GM21576 (cell line): ENCODE results near the gene FBXW12.
"Not testable (repeated sequence)": the region's sequence is repeated elsewhere in the genome, so short reads cannot be mapped to it uniquely, and the experiment has no call there.

Experiments
- ATAC-seq: cut with Tn5 transposase; IDR thresholded peaks from one replicate; pipeline ENCODE4 v1.9.1; 2021; ENCODE audit warnings: mild to moderate bottlenecking, moderate library complexity; ENCODE audit not compliant: unreplicated experiment

The FBXW12 gene

GRCh38 chr3:48372377-48372770 is 355 bp downstream of the FBXW12 start:
- ATAC-seq = no peak

GRCh38 chr3:48372862-48373435 is 930 bp downstream of the FBXW12 start:
- ATAC-seq = no peak

GRCh38 chr3:48387634-48388033 is 15.6 kb downstream of the FBXW12 start:
- no peak for ATAC-seq

- no peak for ATAC-seq
Measured at GRCh38 chr3:48388966-48389365, 16.9 kb downstream of the FBXW12 start.

GRCh38 chr3:48394391-48394790 is 22.4 kb downstream of the FBXW12 start:
- no peak for ATAC-seq

GRCh38 chr3:48395714-48396113 is 23.7 kb downstream of the FBXW12 start:
- ATAC-seq = no peak

GRCh38 chr3:48397767-48398681 is 26.0 kb downstream of the FBXW12 start:
- ATAC-seq = no peak

- ATAC-seq = no peak
Measured at GRCh38 chr3:48398701-48399386, 26.8 kb downstream of the FBXW12 start.

- no peak for ATAC-seq
Measured at GRCh38 chr3:48399387-48400172, 27.6 kb downstream of the FBXW12 start.

- ATAC-seq = no peak
Measured at GRCh38 chr3:48400824-48401433, 28.9 kb downstream of the FBXW12 start.

- not testable (repeated sequence) for ATAC-seq
Measured at GRCh38 chr3:48401434-48401901, 29.4 kb downstream of the FBXW12 start.

GRCh38 chr3:48402281-48402732 is 30.3 kb downstream of the FBXW12 start:
- no peak for ATAC-seq

- no peak for ATAC-seq
Measured at GRCh38 chr3:48402907-48403306, 30.9 kb downstream of the FBXW12 start.

- no peak for ATAC-seq
Measured at GRCh38 chr3:48403533-48404439, 31.8 kb downstream of the FBXW12 start.

- no peak for ATAC-seq
Measured at GRCh38 chr3:48404440-48405342, 32.7 kb downstream of the FBXW12 start.

GRCh38 chr3:48405343-48405881 is 33.4 kb downstream of the FBXW12 start:
- ATAC-seq = no peak

GRCh38 chr3:48405971-48406370 is 34.0 kb downstream of the FBXW12 start:
- ATAC-seq = no peak
